DOHH2 (cell line): ENCODE measurements around the gene RFX4.

Experiments used
- CTCF ChIP-seq: fragments of 200-600 bp; sonication (generic); IDR thresholded peaks from one replicate; pipeline ENCODE4 v1.5.1; 2014; ENCODE audit warnings: antibody characterized with exemption, mild to moderate bottlenecking, low read depth, low read length; ENCODE audit not compliant: poor library complexity, severe bottlenecking
- EZH2phosphoT487 ChIP-seq: fragments of 200-600 bp; sonication (generic); IDR thresholded peaks from 2 replicates; pipeline ENCODE4 v1.6.1; 2017; ENCODE audit warnings: borderline replicate concordance, mild to moderate bottlenecking, antibody characterized with exemption, low read length, moderate library complexity, mixed read lengths

GRCh38 chr12:106584104-106585064, 1.6 kb downstream of the RFX4 start:
- TF ChIP-seq CTCF, result no peak
- TF ChIP-seq EZH2phosphoT487, result no peak
